Gastroesophageal sphincter (tissue), 3 donors: ENCODE results near the gene PXDN.

Experiments used
- EP300 ChIP-seq: sonication (generic); formaldehyde crosslinking; IDR thresholded peaks from one replicate; pipeline ENCODE4 v1.6.1; 2017; ENCODE audit warnings: antibody characterized with exemption, mild to moderate bottlenecking
- POLR2A ChIP-seq, 2 donors: fragments of 450-650 bp; IDR thresholded peaks; one replicate each; pipeline ENCODE4 v1.6.1; 2017; ENCODE audit warnings: antibody characterized with exemption in 2 of 2, mild to moderate bottlenecking in 2 of 2, moderate library complexity in 1 of 2
- POLR2AphosphoS5 ChIP-seq: sonication (generic); formaldehyde crosslinking; IDR thresholded peaks from one replicate; pipeline ENCODE4 v1.6.1; 2017; ENCODE audit warnings: antibody characterized with exemption
- TF ChIP-seq, protein P1 (sequence below), 4 experiments: fragments of 200-600 bp in 2 of 4; fragments of 450-650 bp in 2 of 4; sonication (generic) in 1 of 4; IDR thresholded peaks; one replicate each; pipeline ENCODE4 v1.5.1; 2017 to 2019; ENCODE audit warnings: antibody characterized with exemption in 4 of 4, mild to moderate bottlenecking in 2 of 4, moderate library complexity in 2 of 4

DNA sequence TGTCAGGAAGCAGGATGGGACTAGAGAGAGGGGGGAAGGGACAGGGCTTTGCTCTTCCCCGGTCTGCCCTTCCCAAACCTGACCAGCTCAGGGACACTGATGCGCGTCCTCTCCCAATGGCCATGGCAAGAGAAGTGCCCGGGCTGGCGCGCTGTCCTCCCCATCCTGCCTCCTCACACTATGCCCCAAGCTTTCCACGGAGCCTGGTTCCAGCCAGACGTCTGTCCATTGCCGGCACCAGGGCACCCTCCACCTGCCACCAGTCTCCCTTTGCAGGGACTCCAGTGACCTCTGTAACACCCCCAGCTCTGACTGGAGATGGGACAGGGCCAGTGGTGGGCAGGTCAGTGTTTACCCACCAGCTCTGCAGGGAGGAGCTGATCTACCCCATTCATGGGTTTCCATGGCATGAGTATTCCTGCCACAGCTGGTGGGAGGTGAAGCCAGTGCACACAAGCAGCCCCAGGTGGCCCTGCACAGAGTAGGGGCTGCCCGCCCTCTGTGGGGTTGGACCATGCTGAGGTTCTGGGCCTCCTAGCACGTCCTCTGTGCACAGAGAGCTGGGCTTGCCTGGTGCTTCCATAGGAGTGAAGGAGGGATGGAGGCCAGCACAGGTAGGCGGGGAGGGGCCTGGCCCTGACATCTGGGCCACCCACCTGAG is 109.5 kb downstream of the PXDN start:
- TF ChIP-seq, protein P1, sequence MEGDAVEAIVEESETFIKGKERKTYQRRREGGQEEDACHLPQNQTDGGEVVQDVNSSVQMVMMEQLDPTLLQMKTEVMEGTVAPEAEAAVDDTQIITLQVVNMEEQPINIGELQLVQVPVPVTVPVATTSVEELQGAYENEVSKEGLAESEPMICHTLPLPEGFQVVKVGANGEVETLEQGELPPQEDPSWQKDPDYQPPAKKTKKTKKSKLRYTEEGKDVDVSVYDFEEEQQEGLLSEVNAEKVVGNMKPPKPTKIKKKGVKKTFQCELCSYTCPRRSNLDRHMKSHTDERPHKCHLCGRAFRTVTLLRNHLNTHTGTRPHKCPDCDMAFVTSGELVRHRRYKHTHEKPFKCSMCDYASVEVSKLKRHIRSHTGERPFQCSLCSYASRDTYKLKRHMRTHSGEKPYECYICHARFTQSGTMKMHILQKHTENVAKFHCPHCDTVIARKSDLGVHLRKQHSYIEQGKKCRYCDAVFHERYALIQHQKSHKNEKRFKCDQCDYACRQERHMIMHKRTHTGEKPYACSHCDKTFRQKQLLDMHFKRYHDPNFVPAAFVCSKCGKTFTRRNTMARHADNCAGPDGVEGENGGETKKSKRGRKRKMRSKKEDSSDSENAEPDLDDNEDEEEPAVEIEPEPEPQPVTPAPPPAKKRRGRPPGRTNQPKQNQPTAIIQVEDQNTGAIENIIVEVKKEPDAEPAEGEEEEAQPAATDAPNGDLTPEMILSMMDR (IDR thresholded peaks at IDR 0.05): no peak
- TF ChIP-seq POLR2AphosphoS5 (no peak), POLR2A (IDR thresholded peaks at IDR 0.05) (no peak), EP300 (no peak)
